PFSK-1 (cell line): ENCODE results near the gene KLF1.

Experiments used
- FOXP2 ChIP-seq: optimal IDR thresholded peaks from 2 replicates; pipeline ENCODE3; 2011; ENCODE audit warnings: borderline replicate concordance, control low read depth, inconsistent platforms; ENCODE audit not compliant: insufficient read depth; ENCODE audit errors: extremely low read length, extremely low read depth
- POLR2AphosphoS5 ChIP-seq: IDR thresholded peaks from 2 replicates; pipeline ENCODE4 v1.6.1; 2012; ENCODE audit warnings: low read depth, mild to moderate bottlenecking, control low read depth, low read length, moderate library complexity
- SIN3A ChIP-seq: IDR thresholded peaks from 2 replicates; pipeline ENCODE4 v1.6.1; 2012; ENCODE audit warnings: mild to moderate bottlenecking, low read length, moderate library complexity, borderline replicate concordance; ENCODE audit not compliant: insufficient read depth
- TAF1 ChIP-seq: IDR thresholded peaks from 2 replicates; pipeline ENCODE4 v1.6.1; 2012; ENCODE audit warnings: low read length, control low read depth, borderline replicate concordance; ENCODE audit not compliant: insufficient read depth
- TF ChIP-seq, protein P1 (sequence below), 2 experiments: IDR thresholded peaks; 2 replicates each; pipeline versions ENCODE4 v1.6.1 to v1.8.0; 2011 to 2012; ENCODE audit warnings: low read depth in 2 of 2, low read length in 2 of 2, control low read depth in 1 of 2, inconsistent platforms in 1 of 2, mild to moderate bottlenecking in 1 of 2, moderate library complexity in 1 of 2; ENCODE audit not compliant: insufficient read depth in 1 of 2

The KLF1 gene

DNA sequence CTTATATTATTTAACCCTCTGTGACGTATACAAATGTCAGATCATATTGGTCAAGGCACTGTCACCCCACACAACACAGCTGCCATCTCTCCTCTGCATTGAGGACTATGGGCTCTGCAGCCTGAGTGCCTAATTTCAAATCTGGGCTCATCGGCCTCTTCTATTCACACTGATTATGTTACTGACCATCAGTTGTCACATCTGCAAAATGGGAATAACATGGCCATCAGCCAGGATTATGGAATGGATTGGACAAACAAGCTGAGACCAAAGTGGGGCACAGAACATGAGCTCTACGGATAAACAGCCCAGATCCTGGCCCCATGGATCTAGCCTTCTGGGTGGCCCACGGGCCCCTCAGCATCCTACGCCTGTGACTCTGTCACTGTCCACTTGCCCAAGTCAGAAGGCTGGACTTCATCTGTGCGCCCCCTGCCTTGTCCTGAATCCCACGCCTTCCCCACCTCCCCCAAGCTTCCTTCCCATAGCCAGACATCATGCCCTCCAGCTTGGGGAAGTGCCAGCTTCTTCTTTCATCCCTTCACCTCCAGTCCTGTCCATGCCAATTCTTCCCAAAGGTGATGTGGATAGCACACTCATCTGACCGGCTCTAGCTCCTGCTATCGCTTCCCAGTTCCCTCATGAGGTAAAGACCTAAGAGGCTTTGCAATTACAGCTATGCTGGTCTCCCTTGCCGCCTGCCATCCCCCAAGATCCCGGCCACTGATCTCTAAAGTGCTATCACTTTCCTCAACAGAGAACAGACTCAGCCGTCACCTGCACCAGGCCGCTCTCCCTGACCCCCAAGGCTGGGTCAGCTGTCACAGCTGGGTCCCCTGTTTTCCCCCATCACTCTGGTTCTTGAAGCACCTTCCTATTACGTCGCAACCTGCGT lies 45.6 kb upstream of the KLF1 start:
- no peak for TF ChIP-seq TAF1
- no peak for TF ChIP-seq FOXP2
- TF ChIP-seq POLR2AphosphoS5 = no peak
- no peak for TF ChIP-seq SIN3A
- TF ChIP-seq, protein P1, sequence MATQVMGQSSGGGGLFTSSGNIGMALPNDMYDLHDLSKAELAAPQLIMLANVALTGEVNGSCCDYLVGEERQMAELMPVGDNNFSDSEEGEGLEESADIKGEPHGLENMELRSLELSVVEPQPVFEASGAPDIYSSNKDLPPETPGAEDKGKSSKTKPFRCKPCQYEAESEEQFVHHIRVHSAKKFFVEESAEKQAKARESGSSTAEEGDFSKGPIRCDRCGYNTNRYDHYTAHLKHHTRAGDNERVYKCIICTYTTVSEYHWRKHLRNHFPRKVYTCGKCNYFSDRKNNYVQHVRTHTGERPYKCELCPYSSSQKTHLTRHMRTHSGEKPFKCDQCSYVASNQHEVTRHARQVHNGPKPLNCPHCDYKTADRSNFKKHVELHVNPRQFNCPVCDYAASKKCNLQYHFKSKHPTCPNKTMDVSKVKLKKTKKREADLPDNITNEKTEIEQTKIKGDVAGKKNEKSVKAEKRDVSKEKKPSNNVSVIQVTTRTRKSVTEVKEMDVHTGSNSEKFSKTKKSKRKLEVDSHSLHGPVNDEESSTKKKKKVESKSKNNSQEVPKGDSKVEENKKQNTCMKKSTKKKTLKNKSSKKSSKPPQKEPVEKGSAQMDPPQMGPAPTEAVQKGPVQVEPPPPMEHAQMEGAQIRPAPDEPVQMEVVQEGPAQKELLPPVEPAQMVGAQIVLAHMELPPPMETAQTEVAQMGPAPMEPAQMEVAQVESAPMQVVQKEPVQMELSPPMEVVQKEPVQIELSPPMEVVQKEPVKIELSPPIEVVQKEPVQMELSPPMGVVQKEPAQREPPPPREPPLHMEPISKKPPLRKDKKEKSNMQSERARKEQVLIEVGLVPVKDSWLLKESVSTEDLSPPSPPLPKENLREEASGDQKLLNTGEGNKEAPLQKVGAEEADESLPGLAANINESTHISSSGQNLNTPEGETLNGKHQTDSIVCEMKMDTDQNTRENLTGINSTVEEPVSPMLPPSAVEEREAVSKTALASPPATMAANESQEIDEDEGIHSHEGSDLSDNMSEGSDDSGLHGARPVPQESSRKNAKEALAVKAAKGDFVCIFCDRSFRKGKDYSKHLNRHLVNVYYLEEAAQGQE (IDR thresholded peaks at IDR 0.05; ENCODE audit: insufficient read depth in 1 of 2, low read depth in 2 of 2, low read length in 2 of 2) = no peak

- TF ChIP-seq, protein P1 (IDR thresholded peaks at IDR 0.05; ENCODE audit: insufficient read depth in 1 of 2, low read depth in 2 of 2, low read length in 2 of 2) = no peak
Measured at GRCh38 chr19:12930002-12930645, 43.1 kb upstream of the KLF1 start.

- TF ChIP-seq TAF1 (no peak), FOXP2 (no peak), SIN3A (no peak), POLR2AphosphoS5 (no peak)
- TF ChIP-seq, protein P1 (IDR thresholded peaks at IDR 0.05; ENCODE audit: insufficient read depth in 1 of 2, low read depth in 2 of 2, low read length in 2 of 2) = no peak
Measured at GRCh38 chr19:12924621-12925310, 37.8 kb upstream of the KLF1 start.

GRCh38 chr19:12922959-12923358 lies 36.0 kb upstream of the KLF1 start:
- TF ChIP-seq POLR2AphosphoS5 = no peak
- TF ChIP-seq, protein P1 (IDR thresholded peaks at IDR 0.05; ENCODE audit: insufficient read depth in 1 of 2, low read depth in 2 of 2, low read length in 2 of 2) = no peak
- no peak for TF ChIP-seq TAF1
- no peak for TF ChIP-seq SIN3A
- TF ChIP-seq FOXP2 = no peak
